Spinal cord (tissue), 10 donors: ENCODE measurements around the gene SORCS2. TPM values are rescaled to one million over a fixed set of nuclear protein-coding genes. Genes with fewer than 3 reads are reported as not detected.

Experiments used
- DNase-seq, 6 donors: peaks; one replicate each; pipeline versions ENCODE4 v3.0.0 to v3.0.0-alpha.2; 2013 to 2015; ENCODE audit warnings: low spot score in 6 of 6, low read depth in 4 of 6
- H3K27ac ChIP-seq: one replicate; pipeline ENCODE4 v1.5.1; 2013; ENCODE audit warnings: low read depth, low read length, control low read depth
- H3K27me3 ChIP-seq: one replicate; pipeline ENCODE4 v1.6.1; 2013; ENCODE audit warnings: low read length; ENCODE audit not compliant: control insufficient read depth, insufficient read depth
- H3K36me3 ChIP-seq: one replicate; pipeline ENCODE4 v1.6.1; 2013; ENCODE audit warnings: low read length; ENCODE audit not compliant: control insufficient read depth, insufficient read depth
- H3K4me1 ChIP-seq: one replicate; pipeline ENCODE4 v1.6.1; 2013; ENCODE audit warnings: low read length; ENCODE audit not compliant: control insufficient read depth, insufficient read depth
- H3K4me3 ChIP-seq: one replicate; pipeline ENCODE4 v1.5.1; 2013; ENCODE audit warnings: low read depth, low read length, control low read depth
- H3K9me3 ChIP-seq: one replicate; pipeline ENCODE4 v1.6.1; 2013; ENCODE audit warnings: low read length; ENCODE audit not compliant: control insufficient read depth, insufficient read depth
- WGBS: methylation state at CpG from one replicate; pipeline ENCODE4 v1.1.5; 2013; ENCODE audit warnings: missing lambda C conversion rate; ENCODE audit not compliant: insufficient coverage; 5-methylcytosine and 5-hydroxymethylcytosine counted together
- polyA plus RNA-seq, 2 donors: library from polyadenylated mRNA; unstranded; fragments of 120-200 nt; gene quantifications; one replicate each; pipeline ENCODE4 v1.2.1, GENCODE V29; 2013; ENCODE audit not compliant: insufficient read length in 2 of 2
- total RNA-seq, 2 donors: library from RNA; depleted of rRNA in 1 of 2; stranded (reverse); fragments of 120-200 nt in 1 of 2; fragments of >200 nt in 1 of 2; gene quantifications; one replicate each; pipeline versions ENCODE4 v1.2.3 to v1.2.4, GENCODE V29; 2013 to 2014
- donor health status: healthy.

SORCS2 gene
- total and polyA plus RNA-seq, 4 donors, result 7.3 to 24.8 (median 16.5) TPM

DNA sequence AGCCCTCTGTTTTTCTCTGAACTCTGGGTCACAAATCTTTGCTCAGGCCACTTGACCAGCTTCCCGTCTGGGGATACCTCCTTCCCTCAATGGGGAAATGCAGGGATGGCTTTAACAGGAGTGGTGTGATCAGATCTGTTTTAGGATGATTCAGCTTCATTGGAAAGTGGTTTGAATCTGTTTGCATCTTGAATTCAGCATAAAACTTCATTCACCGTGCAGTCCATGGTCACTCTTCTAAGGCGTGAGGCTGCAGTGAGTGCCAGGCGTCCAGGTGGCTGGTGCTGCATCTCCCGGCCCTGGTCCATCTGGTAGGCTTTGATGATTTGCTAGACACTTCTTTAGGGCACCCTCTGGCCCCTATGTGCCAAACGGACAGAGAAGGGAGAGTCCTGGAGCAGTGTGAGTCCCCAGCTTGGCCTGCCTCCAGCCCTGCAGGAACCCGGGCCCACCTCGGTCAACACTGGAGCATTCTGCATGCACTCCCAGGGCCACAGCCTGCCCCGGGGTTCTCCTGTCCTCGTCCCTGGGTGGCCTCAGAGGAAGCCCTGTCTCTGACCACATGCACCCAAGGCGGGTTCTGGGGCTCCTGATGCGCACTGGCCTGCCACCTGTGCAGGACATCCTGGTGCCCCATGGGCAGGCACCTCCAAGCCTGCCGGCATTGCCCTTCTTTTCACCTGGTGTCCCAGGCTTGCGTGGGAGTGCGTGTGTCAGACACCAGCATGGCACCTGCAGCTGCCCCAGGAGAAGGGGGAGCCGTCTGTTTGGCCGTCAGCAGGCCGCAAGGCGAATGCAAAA is 493.9 kb downstream of the SORCS2 start:
- WGBS, result 90% methylated on average over 18 of the region's 19 CpGs
- no peak overlapping the region for H3K4me3 ChIP-seq

DNA sequence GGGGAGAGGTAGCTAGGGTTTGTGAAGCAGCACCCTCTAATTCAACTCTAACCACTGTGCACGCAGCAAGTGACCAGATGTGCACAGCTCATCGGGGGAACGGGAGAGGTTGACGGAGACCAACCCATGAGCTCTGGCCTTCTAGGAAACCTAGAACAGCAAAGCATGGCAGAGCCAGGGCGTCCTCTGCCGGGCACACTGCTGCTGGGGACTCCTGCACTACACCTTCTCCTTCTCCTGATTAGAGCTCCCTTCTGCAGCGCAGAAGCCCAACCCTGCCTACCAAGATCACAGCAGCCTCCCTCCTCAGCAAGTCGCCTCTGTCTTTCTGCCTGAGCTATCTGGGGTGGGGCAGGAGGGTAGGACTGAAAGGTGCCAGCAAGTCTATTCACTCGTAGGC is 494.7 kb downstream of the SORCS2 start:
- peaks cover 36% of the 10 kb centered on the region for H3K36me3 ChIP-seq
- 90% methylated on average over 5 of the region's 9 CpGs for WGBS
- H3K9me3 ChIP-seq, result no peaks in the 10 kb centered on the region
- no peak overlapping the region for H3K4me3 ChIP-seq
- H3K27me3 ChIP-seq, result no peaks in the 10 kb centered on the region
- peaks cover 5% of the 10 kb centered on the region for H3K4me1 ChIP-seq
- DNase-seq, result no peak
- H3K27ac ChIP-seq, result no peak overlapping the region

More for the DNA sequence above, 493.9 kb downstream of the SORCS2 start:
- peaks cover 35% of the 10 kb centered on the region for H3K36me3 ChIP-seq
- H3K27me3 ChIP-seq, result no peaks in the 10 kb centered on the region
- no peaks in the 10 kb centered on the region for H3K9me3 ChIP-seq
- DNase-seq, result no peak
- no peaks in the 10 kb centered on the region for H3K4me1 ChIP-seq
- H3K27ac ChIP-seq, result no peak overlapping the region

DNA sequence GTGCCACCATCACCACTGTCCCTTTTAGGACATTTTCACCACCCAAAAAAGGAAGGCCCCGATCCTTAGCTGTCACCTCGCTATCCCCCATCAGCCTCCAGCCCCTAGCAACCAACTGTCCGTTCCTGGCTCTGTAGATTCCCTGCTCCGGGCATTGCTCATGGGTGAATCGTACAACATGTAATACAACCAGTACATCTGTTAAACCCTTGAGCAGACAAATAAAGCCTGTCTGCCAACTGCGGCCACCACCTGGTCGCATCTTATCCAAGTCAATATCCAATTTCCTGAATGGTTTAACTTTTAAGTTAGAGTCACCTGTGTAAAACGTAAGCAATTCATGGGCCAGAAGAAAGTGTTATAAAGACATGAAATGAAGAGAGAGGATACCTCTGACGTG is 495.5 kb downstream of the SORCS2 start:
- no peaks in the 10 kb centered on the region for H3K27me3 ChIP-seq
- peaks cover 41% of the 10 kb centered on the region for H3K36me3 ChIP-seq
- no peak overlapping the region for H3K4me3 ChIP-seq
- 88% methylated on average over 7 of the region's 9 CpGs for WGBS
- no peak overlapping the region for H3K27ac ChIP-seq
- no peaks in the 10 kb centered on the region for H3K9me3 ChIP-seq
- peaks cover 7% of the 10 kb centered on the region for H3K4me1 ChIP-seq
- no peak for DNase-seq

DNA sequence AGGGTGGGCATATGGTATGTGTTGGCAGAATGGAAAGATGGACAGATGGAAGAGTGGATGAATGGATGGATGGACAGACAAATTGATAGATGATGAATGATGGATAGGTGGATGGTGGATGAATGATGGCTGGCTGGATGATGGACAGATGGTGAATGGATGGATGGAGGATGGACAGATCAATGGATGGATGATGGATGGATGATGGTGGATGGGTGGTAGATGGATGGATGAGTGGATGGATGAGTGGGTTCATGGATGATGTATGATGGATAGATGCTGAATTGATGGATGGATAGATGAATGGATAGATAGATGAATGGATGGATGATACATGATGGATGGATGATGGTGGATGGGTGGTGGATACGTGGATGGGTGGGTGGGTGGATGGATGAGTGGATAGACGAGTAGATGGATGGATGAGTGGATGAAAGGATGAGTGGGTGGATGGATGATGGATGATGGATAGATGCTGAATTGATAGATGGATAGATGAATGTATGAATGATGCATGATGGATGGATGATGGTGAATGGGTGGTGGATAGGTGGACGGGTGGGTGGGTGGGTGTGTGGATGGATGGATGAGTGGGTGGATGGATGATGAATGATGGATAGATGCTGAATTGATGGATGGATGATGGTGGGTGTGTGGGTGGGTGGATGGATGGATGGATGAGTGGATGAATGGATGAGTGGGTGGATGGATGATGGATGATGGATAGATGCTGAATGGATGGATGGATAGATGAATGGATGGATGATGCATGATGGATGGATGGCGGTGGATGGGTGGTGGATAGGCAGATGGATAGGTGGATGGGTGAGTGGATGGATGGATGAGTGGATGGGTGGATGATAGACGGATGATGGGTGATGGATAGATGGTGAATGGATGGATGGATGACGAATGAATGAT is 497.7 kb downstream of the SORCS2 start:
- Histone ChIP-seq H3K36me3 (peaks cover 41% of the 10 kb centered on the region), H3K9me3 (no peaks in the 10 kb centered on the region), H3K27ac (no peak overlapping the region), H3K27me3 (no peaks in the 10 kb centered on the region), H3K4me1 (peaks cover 12% of the 10 kb centered on the region), H3K4me3 (no peak overlapping the region)
- WGBS, result 91% methylated on average over 5 of the region's 6 CpGs
- DNase-seq, result no peak

DNA sequence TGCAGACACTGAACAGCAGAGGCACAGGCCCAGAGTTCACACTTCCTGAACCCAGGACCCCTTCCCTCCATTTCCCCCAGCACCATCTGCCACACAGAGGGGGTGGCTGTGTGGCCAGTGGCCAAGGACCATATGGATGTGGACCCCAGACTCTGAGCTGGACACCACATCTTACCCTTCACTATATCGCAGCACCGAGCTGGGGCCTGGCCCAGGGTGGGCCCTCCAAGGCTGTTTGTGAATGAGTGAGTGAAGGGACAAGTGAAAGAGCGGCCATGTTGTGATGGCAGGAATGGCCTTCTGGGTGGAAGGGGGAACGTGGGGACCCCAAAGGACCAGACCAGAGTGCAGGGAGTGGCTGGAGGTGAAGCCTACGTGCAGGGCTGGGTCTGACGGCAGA is 498.7 kb downstream of the SORCS2 start:
- no peak overlapping the region for H3K27ac ChIP-seq
- no peak for DNase-seq
- peaks cover 12% of the 10 kb centered on the region for H3K4me1 ChIP-seq
- H3K9me3 ChIP-seq, result no peaks in the 10 kb centered on the region
- 88% methylated on average over 5 of the region's 6 CpGs for WGBS
- no peaks in the 10 kb centered on the region for H3K27me3 ChIP-seq
- H3K4me3 ChIP-seq, result no peak overlapping the region
- peaks cover 41% of the 10 kb centered on the region for H3K36me3 ChIP-seq

DNA sequence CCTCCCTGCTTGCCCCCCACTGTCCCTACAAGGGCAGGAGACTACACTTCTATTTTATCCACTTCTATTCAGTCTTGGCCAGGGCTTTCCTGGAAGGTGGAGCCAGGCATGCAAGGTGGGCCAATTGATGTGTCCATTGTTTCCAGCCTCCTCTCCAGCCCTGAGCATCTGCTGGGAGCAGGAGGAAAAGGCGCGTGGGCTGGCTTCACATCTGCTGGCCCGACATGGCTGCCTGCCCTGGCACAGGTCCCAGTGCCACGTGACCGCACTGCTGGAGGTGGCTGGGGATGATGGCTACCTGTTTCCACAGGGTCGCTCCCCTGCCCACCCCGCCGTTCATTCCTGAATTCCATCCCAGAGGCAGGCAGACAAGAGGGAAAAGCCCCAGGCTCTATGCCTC is 499.6 kb downstream of the SORCS2 start:
- Histone ChIP-seq H3K27me3 (no peaks in the 10 kb centered on the region), H3K9me3 (no peaks in the 10 kb centered on the region), H3K4me1 (peaks cover 12% of the 10 kb centered on the region), H3K27ac (no peak overlapping the region), H3K4me3 (no peak overlapping the region), H3K36me3 (peaks cover 40% of the 10 kb centered on the region)
- DNase-seq, result peak in 1 of 6 donors; percentile 58
- WGBS, result 58% methylated on average over 8 of the region's 8 CpGs

DNA sequence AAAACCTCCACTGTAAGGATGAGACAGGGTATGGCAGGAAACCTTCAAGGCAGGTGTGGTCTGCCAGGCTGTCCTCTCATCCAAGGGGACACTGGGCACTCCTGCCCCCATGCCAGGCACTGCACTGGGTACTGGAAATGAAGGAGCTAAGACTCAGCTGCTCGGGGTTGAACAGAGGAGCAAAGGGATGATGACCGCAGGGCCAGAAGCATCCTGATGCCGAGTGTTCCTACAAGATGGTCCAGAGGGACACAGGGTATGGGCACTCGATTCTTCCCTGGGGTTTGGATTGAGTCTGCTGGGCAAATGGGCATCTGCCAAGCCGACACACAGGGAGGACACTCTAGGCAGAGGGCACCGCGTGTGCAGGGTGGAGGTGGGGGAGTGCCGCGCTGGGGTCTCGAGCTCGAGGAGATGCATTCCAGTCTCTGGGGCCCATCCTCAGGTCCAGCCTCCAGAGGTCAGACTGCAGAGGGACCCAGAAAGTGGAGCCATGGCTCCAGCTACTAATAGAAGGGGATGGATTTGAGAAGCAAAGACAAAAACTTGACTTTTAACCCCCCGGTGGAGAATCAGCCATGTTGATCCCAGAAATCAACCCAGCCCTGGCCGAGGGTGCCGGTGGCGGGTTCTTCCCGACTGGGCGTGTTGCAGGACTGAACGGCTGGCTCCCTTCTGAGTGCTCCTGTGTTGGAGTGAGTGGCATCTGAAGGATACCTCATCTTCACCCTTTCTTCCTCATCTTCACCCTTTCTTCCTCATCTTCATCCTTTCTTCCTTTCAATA is 500.3 kb downstream of the SORCS2 start:
- Histone ChIP-seq H3K9me3 (no peaks in the 10 kb centered on the region), H3K27ac (no peak overlapping the region), H3K27me3 (no peaks in the 10 kb centered on the region), H3K36me3 (peaks cover 45% of the 10 kb centered on the region), H3K4me3 (no peak overlapping the region), H3K4me1 (peaks cover 17% of the 10 kb centered on the region)
- WGBS, result 91% methylated on average over 11 of the region's 18 CpGs
- DNase-seq, result no peak

DNA sequence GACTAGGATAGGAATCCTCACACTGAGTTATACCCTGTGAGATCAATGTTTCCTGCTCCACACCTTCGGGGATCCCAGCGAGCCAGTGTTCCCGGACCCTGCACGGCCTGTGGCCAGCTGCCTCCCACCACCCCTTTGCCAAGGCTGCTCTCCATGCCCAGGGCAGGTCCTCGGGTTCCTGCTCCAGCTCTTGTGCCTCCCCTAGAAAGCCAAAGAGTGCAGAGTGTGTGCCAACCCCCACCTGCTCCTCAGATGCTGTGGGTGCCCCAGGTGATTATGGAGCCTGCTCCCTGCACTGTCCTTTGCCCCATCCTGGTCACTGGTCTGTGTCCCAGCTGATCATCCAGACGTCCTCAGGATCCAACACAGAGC is 500.9 kb downstream of the SORCS2 start:
- peaks cover 22% of the 10 kb centered on the region for H3K4me1 ChIP-seq

DNA sequence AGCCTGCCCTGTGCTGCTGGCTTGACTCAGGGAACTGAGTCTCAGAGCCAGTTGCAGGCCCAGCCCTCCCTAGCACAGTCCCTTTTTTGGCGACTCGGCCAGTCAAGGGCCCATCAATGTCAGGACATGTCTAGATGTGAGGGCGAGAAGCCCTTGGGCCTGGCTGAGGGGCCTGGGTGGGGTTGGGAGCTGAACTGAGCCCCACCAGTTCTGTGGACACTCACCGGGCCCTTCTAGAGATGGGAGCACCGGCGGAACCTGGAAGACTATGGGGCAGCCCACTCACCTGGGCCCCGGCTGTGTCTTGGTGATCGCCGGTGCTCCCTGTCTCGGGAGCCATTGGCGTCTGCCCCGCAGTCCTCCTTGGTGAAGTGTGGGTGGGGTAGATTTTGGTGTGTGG is 501.4 kb downstream of the SORCS2 start:
- H3K4me3 ChIP-seq, result no peak overlapping the region
- WGBS, result 92% methylated on average over 12 of the region's 12 CpGs
- DNase-seq, result no peak

More for the DNA sequence above, 500.9 kb downstream of the SORCS2 start:
- Histone ChIP-seq H3K4me3 (no peak overlapping the region), H3K27ac (no peak overlapping the region), H3K27me3 (no peaks in the 10 kb centered on the region), H3K36me3 (peaks cover 48% of the 10 kb centered on the region), H3K9me3 (no peaks in the 10 kb centered on the region)
- WGBS, result 75% methylated on average over 6 of the region's 6 CpGs
- no peak for DNase-seq

More for the DNA sequence above, 501.4 kb downstream of the SORCS2 start:
- H3K27ac ChIP-seq, result no peak overlapping the region
- peaks cover 25% of the 10 kb centered on the region for H3K4me1 ChIP-seq
- H3K27me3 ChIP-seq, result no peaks in the 10 kb centered on the region
- no peaks in the 10 kb centered on the region for H3K9me3 ChIP-seq
- peaks cover 48% of the 10 kb centered on the region for H3K36me3 ChIP-seq
